OCI-LY7 (cell line): Measurements from ENCODE around the gene B3GNT2.

Experiments used
- EZH2phosphoT487 ChIP-seq: fragments of 200-600 bp; sonication (generic); IDR thresholded peaks from 2 replicates; pipeline ENCODE4 v1.6.1; 2018; ENCODE audit warnings: low read depth, borderline replicate concordance, mild to moderate bottlenecking, mixed run types, antibody characterized with exemption, low read length, moderate library complexity, mixed read lengths
- TF ChIP-seq, protein P1 (sequence below): fragments of 200-600 bp; sonication (generic); conservative IDR thresholded peaks from 2 replicates; pipeline ENCODE4 v1.5.1; 2014; ENCODE audit warnings: mild to moderate bottlenecking, antibody characterized with exemption, low read length, moderate library complexity, mixed read lengths

DNA sequence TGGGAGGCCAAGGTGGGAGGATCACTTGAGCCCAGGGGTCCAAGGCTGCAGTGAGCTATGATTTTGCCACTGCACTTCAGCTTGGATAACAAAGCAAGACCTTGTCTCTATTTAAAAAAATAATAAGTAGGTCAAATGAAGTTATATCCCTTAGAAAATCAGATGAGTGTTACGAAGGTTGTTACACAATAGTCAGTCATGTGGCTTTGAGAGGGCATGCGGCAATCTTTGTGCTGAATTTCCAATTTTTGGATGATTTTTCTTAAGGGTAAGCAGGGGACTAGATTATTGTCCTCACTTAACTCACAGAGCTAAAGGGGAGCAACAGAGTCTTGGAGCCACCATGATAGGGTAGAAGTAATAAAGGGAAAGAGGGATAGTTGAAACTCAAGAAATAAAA, 71.8 kb downstream of the B3GNT2 start:
- TF ChIP-seq, protein P1, sequence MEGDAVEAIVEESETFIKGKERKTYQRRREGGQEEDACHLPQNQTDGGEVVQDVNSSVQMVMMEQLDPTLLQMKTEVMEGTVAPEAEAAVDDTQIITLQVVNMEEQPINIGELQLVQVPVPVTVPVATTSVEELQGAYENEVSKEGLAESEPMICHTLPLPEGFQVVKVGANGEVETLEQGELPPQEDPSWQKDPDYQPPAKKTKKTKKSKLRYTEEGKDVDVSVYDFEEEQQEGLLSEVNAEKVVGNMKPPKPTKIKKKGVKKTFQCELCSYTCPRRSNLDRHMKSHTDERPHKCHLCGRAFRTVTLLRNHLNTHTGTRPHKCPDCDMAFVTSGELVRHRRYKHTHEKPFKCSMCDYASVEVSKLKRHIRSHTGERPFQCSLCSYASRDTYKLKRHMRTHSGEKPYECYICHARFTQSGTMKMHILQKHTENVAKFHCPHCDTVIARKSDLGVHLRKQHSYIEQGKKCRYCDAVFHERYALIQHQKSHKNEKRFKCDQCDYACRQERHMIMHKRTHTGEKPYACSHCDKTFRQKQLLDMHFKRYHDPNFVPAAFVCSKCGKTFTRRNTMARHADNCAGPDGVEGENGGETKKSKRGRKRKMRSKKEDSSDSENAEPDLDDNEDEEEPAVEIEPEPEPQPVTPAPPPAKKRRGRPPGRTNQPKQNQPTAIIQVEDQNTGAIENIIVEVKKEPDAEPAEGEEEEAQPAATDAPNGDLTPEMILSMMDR: no peak
- TF ChIP-seq EZH2phosphoT487: no peak
